Retinal pigment epithelial cell (primary cell): ENCODE measurements around the gene SCARF1.

Experiments used
- DNase-seq: peaks from one replicate; pipeline ENCODE4 v3.0.0-alpha.2; 2010; ENCODE audit warnings: low read depth
- H3K4me3 ChIP-seq: 2 replicates; pipeline ENCODE4 v1.5.1; 2011; ENCODE audit warnings: mild to moderate bottlenecking, low read length, control low read depth, moderate library complexity
- CTCF ChIP-seq: conservative IDR thresholded peaks from 2 replicates; pipeline ENCODE4 v1.5.1; 2011; ENCODE audit warnings: low read depth, low read length, control low read depth, inconsistent platforms

Gene SCARF1

GRCh38 chr17:1646199-1646875 lies 805 bp upstream of the SCARF1 start:
- TF ChIP-seq CTCF: no peak
- DNase-seq: no peak
- no peak overlapping the region for H3K4me3 ChIP-seq

DNA sequence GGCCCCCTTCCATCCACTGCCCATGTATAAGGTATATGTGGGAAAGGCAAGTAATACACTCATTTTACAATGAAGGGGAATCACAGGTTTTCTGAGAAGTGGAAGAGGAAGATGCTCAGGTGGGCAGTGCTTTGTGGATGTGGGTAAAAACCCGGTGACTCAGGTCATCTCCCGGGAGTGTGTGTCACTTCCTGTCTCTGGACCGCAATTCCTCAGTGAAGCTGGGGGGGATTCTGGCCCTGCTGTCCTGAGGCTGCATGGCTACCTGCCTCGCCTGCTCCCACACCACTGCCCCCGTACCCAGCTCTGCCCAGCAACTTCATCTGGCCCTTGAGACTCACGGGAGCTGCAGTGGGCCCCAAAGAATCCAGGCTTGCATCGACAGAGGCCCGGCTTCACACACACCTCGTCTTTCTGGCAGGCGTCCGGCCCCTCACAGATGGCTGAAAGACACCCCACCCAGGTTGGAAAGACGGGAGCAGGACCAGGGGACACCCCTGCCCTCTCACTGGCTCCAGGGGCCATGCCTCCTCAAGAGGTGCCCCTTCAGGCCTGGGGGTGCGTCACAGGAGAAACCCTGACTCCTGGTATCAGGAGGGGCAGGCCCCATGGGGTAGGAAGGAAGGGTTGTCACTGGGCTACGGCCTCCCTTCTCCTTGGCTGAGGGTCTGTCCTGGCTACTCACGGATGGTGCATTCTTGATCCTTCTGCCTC lies 882 bp downstream of the SCARF1 start:
- DNase-seq: no peak
- TF ChIP-seq CTCF: no peak
- H3K4me3 ChIP-seq: no peak overlapping the region

GRCh38 chr17:1643999-1644492 lies 1.5 kb downstream of the SCARF1 start:
- no peak for DNase-seq
- TF ChIP-seq CTCF: no peak
- peak overlapping the region; percentile 8 for H3K4me3 ChIP-seq

DNA sequence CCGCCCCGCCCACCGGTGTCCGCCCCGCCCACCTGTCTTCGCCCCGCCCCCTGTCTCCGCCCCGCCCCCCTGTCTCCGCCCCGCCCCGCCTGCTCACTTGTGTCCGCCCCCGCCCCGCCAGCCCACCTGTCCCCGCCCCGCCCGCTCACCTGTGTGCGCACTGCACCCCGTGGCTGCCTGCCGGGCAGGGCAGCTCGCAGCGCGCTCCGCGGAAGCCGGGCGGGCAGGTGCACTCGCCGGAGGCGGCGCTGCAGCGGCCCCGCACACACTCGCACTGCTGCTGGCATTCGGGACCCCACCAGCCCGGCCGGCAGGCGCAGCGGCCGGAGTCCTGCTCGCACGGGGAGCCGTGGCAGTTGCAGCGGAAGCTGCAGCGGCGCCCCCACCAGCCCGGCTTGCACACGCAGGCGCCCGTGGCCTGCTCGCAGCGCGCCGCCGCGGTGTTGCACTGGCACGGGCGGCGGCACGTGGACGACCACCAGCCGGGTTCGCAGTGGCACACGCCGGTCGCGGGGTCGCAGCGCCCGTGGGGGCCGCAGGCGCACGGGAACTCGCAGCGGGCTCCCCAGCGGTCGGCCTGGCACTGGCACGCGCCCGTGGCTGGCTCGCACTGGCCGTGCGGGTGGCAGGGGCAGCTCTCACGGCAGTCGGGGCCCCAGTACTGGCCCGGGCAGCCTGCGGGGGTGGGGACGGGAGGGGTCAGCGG lies 2.1 kb downstream of the SCARF1 start:
- peak; percentile 30 for TF ChIP-seq CTCF
- peak overlapping the region; percentile 20 for H3K4me3 ChIP-seq
- DNase-seq: no peak

- no peak for TF ChIP-seq CTCF
- no peak overlapping the region for H3K4me3 ChIP-seq
- DNase-seq: no peak
Measured at GRCh38 chr17:1641065-1641403, 4.5 kb downstream of the SCARF1 start.

- DNase-seq: no peak
- TF ChIP-seq CTCF: no peak
- H3K4me3 ChIP-seq: no peak overlapping the region
Measured at GRCh38 chr17:1640329-1641064, 5.0 kb downstream of the SCARF1 start.
